DND-41 (cell line): ENCODE data around the gene CFLAR.

Experiments
- CTCF ChIP-seq: IDR thresholded peaks from 2 replicates; pipeline ENCODE4 v1.5.1; 2012; ENCODE audit warnings: borderline replicate concordance, low read length, moderate library complexity, mild to moderate bottlenecking; ENCODE audit not compliant: poor library complexity, severe bottlenecking; ENCODE audit errors: extremely low read depth
- EZH2 ChIP-seq: IDR thresholded peaks from 3 replicates; pipeline ENCODE4 v1.6.1; 2012; ENCODE audit warnings: borderline replicate concordance, low read depth, mild to moderate bottlenecking, moderate library complexity, low read length, inconsistent platforms; ENCODE audit not compliant: severe bottlenecking

DNA sequence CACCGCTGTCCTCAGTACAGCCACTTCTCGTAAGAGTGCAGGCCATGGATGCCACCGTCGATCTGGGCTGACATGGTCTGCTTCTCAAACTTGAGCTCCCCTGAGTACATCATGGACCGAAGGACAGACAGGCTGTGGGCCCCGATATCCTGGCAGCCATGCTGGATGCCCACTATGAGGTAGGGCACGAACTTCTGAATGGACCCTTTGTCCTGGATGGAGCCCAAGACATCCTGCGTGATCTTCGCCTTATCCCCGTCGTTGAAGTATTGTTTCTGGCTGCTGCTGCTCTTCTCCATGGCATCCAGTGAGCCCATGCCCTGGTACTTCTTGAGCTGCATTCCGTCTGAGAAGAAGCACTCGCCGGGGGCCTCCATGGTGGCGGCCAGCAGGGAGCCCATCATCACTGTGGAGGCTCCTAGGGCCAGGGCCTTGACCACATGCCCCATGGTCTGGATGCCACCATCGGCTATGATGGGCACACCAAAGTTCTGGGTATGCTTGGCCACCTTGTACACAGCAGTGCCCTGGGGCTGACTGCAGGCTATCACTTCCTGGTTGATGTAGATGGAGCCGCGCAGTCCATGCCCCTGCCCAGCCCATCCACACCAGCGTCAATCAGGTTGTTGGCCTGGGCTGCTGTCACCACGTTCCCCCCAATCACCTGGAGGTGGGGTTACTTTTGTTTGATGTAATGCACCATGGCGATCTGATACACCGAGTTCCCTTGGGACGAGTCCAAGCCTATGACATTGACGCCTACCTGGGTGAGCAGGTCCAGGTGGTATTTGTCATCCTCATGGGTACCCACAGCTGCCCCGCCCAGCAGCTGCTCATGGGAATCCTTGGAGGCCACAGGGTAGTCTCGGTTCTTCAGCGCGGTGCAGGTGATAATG is 21.8 kb downstream of the CFLAR start:
- TF ChIP-seq EZH2 (no peak), CTCF (no peak)
